HG02973 (cell line): Measurements from ENCODE around the gene GDA.

Experiments used
- ATAC-seq: cut with Tn5 transposase; IDR thresholded peaks from one replicate; pipeline ENCODE4 v1.9.1; 2021; ENCODE audit warnings: moderate library complexity; ENCODE audit not compliant: unreplicated experiment

The GDA gene

GRCh38 chr9:72150127-72150526 lies 887 bp downstream of the GDA start:
- no peak for ATAC-seq

- ATAC-seq = no peak
These were observed 1.4 kb downstream of the GDA start for GRCh38 chr9:72150661-72151060.

GRCh38 chr9:72151104-72151503 lies 1.9 kb downstream of the GDA start:
- no peak for ATAC-seq

GRCh38 chr9:72154468-72155285 lies 5.4 kb downstream of the GDA start:
- peak; percentile 82 for ATAC-seq

GRCh38 chr9:72155301-72155700 lies 6.1 kb downstream of the GDA start:
- no peak for ATAC-seq

GRCh38 chr9:72156586-72156985 lies 7.3 kb downstream of the GDA start:
- no peak for ATAC-seq

- ATAC-seq = no peak
These were observed 9.4 kb downstream of the GDA start for GRCh38 chr9:72158680-72159079.

- ATAC-seq = no peak
These were observed 11.3 kb downstream of the GDA start for GRCh38 chr9:72160446-72161123.

GRCh38 chr9:72165326-72165725 lies 16.1 kb downstream of the GDA start:
- ATAC-seq = no peak

- ATAC-seq = no peak
These were observed 16.7 kb downstream of the GDA start for GRCh38 chr9:72165821-72166547.

- ATAC-seq = no peak
These were observed 18.8 kb downstream of the GDA start for GRCh38 chr9:72168075-72168474.

- no peak for ATAC-seq
These were observed 19.9 kb downstream of the GDA start for GRCh38 chr9:72169178-72169577.

GRCh38 chr9:72173080-72173479 lies 23.8 kb downstream of the GDA start:
- ATAC-seq = no peak

- ATAC-seq = no peak
These were observed 36.3 kb downstream of the GDA start for GRCh38 chr9:72185561-72185960.

GRCh38 chr9:72187121-72187695 lies 38.0 kb downstream of the GDA start:
- no peak for ATAC-seq

- ATAC-seq = no peak
These were observed 39.0 kb downstream of the GDA start for GRCh38 chr9:72188232-72188631.

- peak; percentile 94 for ATAC-seq
These were observed 44.2 kb downstream of the GDA start for GRCh38 chr9:72193478-72193881.

- no peak for ATAC-seq
These were observed 50.0 kb downstream of the GDA start for GRCh38 chr9:72199238-72199637.

- ATAC-seq = no peak
These were observed 51.2 kb downstream of the GDA start for GRCh38 chr9:72200452-72200851.

GRCh38 chr9:72202009-72202408 lies 52.8 kb downstream of the GDA start:
- ATAC-seq = no peak

- ATAC-seq = peak; percentile 51
These were observed 54.1 kb downstream of the GDA start for GRCh38 chr9:72203205-72203803.
